ENCODE measurements around the gene ROBO4.

The ROBO4 gene

DNA sequence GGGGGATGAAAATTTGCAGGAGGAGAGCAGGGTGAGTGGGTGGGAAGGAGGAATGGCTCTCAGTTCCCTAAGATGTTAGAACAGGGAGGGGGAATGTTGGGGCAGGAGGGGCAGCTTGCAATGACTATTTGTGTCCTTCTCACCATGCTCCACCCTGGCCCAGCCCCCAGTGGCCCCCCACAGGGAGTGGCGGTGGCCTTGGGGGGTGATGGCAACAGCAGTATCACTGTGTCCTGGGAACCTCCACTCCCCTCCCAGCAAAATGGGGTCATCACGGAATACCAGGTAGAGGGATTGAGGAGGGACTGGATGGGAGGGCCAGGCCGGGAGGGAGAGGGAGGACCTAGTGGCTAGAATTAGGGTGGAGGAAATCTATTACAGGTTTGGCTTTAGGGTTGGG is 22.3 kb downstream of the ROBO4 start:
- Histone ChIP-seq H3K27me3 (peaks cover 13% of the 10 kb centered on the region), H3K36me3 (no peaks in the 10 kb centered on the region), H3K9me3 (no peaks in the 10 kb centered on the region), H3K4me1 (peaks cover 42% of the 10 kb centered on the region), H3K9ac (no peak overlapping the region), H4K20me1 (no peaks in the 10 kb centered on the region), H3K4me3 (0 out of 2 replicates have a peak overlapping the region, but pooled peaks have one; percentile 68), H3K4me2 (peak overlapping the region; percentile 88), H3K27ac (no peak overlapping the region)
- no peak for TF ChIP-seq Cebpa-rat (IDR thresholded peaks at IDR 0.05)

DNA sequence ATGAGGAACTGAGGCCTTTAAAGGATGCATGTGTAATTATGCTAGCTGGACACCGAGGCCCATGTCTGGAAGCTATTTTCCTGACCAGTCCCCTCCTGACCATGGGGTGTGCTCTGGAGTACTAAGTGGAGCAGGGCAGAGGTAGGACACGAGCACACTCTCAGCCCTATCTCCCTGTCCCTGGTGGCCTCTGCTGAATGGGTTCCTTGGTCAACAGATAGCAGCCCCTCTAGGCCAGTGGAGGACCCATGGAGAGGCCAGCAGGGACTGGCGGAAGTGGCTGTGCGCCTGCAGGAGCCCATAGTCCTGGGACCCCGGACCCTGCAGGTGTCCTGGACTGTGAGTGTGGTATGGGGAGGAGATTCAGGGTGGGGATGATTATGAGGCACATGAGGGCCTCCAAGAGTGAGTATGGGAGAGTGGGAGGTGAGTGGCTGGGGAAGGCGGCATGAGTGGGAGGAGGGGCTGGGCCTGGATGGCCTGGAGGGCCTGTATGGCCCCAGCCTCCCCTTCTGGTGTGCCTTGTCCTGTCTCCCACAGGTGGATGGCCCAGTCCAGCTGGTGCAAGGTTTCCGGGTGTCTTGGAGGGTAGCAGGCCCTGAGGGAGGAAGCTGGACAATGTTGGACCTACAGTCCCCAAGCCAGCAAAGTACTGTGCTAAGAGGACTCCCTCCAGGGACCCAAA is 23.0 kb downstream of the ROBO4 start:
- Histone ChIP-seq H4K20me1 (no peaks in the 10 kb centered on the region), H3K4me2 (no peak overlapping the region), H3K36me3 (no peaks in the 10 kb centered on the region), H3K4me1 (peaks cover 35% of the 10 kb centered on the region), H3K9me3 (no peaks in the 10 kb centered on the region), H3K27ac (no peak overlapping the region), H3K27me3 (peaks cover 20% of the 10 kb centered on the region), H3K9ac (no peak overlapping the region), H3K4me3 (no peak overlapping the region)
- TF ChIP-seq Cebpa-rat (IDR thresholded peaks at IDR 0.05), result no peak

DNA sequence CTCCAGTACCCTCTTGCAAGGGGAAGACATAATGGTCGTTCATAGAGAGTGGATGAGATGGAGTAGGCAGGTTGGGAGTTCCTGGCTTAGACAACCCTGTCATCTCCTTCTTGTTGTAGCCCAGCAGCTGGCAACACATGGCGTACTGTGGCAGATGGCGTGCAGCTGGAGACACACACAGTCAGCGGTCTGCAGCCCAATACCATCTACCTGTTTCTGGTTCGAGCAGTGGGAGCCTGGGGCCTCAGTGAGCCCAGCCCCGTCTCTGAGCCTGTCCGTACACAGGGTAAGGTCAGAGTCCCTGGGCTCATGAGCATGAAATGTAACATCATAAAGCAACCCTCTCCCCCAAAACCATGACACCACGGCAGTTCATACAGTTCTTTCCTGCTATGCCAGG is 23.7 kb downstream of the ROBO4 start:
- H3K9ac ChIP-seq, result no peak overlapping the region
- H3K4me2 ChIP-seq, result no peak overlapping the region
- TF ChIP-seq Cebpa-rat (IDR thresholded peaks at IDR 0.05), result no peak
- no peaks in the 10 kb centered on the region for H4K20me1 ChIP-seq
- peaks cover 28% of the 10 kb centered on the region for H3K4me1 ChIP-seq
- no peaks in the 10 kb centered on the region for H3K36me3 ChIP-seq
- no peak overlapping the region for H3K27ac ChIP-seq
- H3K9me3 ChIP-seq, result no peaks in the 10 kb centered on the region
- H3K4me3 ChIP-seq, result no peak overlapping the region
- H3K27me3 ChIP-seq, result peaks cover 27% of the 10 kb centered on the region

DNA sequence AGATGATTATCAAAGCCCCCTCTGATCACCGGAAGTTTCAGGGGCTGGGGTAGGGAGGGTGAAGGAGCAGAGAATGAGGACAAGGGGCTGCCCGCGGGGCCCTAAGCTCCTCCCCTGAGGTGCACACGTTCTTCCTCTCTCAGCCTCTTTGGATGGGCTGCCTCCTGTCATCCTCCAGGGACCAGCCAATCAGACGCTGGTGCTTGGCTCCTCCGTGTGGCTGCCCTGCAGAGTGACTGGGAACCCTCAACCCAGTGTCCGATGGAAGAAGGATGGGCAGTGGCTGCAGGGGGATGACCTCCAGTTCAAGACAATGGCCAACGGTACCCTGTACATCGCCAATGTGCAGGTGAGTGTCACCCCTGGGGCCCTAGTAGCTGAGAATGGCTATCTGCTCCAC is 24.9 kb downstream of the ROBO4 start:
- Histone ChIP-seq H3K4me1 (peaks cover 18% of the 10 kb centered on the region), H3K4me2 (peak overlapping the region; percentile 32; the same call in 1 of the 2 replicates), H3K27me3 (peaks cover 40% of the 10 kb centered on the region), H3K9ac (no peak overlapping the region), H3K9me3 (no peaks in the 10 kb centered on the region), H4K20me1 (no peaks in the 10 kb centered on the region), H3K27ac (no peak overlapping the region), H3K36me3 (no peaks in the 10 kb centered on the region), H3K4me3 (no peak overlapping the region)
- no peak for TF ChIP-seq Cebpa-rat (IDR thresholded peaks at IDR 0.05)

DNA sequence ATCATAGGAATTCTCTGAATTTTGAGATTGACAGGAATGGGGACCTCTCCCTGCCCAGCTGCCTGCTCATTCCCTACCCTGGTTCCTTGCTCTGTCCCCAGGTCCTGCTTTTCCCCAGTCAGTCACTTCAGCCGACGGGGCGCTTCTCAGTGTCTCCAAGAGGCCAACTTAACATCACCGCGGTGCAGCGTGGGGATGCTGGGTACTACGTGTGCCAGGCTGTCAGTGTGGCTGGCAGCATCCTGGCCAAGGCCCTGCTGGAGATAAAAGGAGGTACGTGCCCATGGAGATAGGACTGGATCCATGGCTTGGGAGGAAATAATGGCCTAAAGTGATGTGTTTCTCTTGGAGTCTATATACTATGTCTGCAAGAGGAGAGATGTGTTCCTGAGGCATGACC is 25.4 kb downstream of the ROBO4 start:
- H3K4me1 ChIP-seq, result peaks cover 14% of the 10 kb centered on the region
- no peaks in the 10 kb centered on the region for H3K36me3 ChIP-seq
- TF ChIP-seq Cebpa-rat (IDR thresholded peaks at IDR 0.05), result no peak
- no peak overlapping the region for H3K9ac ChIP-seq
- H4K20me1 ChIP-seq, result no peaks in the 10 kb centered on the region; the same call in 1 of the 2 replicates
- no peak overlapping the region for H3K4me2 ChIP-seq
- no peak overlapping the region for H3K4me3 ChIP-seq
- no peak overlapping the region for H3K27ac ChIP-seq
- H3K9me3 ChIP-seq, result no peaks in the 10 kb centered on the region
- H3K27me3 ChIP-seq, result peaks cover 44% of the 10 kb centered on the region

DNA sequence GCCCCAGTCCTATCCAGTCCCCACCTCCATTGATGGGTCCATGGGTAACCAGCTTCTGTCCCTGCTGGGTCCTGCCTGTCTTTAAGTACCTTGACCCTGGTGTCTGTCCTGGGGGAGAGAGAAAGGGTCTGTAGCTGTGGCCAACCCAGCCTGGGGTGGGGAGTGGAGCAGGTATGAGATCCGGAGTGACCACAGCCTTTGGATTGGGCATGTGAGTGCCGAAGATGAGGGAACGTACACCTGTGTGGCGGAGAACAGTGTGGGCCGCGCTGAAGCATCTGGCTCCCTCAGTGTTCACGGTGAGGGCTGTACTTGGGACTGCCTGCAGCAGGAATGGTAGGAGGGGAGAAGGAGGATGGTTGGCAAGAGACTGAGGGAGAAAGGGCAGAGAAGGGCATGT is 27.2 kb downstream of the ROBO4 start:
- Histone ChIP-seq H3K9ac (no peak overlapping the region), H3K4me3 (no peak overlapping the region), H3K4me1 (peaks cover 1% of the 10 kb centered on the region), H3K27ac (no peak overlapping the region), H3K4me2 (no peak overlapping the region), H3K27me3 (peaks cover 63% of the 10 kb centered on the region), H3K36me3 (no peaks in the 10 kb centered on the region), H3K9me3 (peaks cover 13% of the 10 kb centered on the region), H4K20me1 (peaks cover 18% of the 10 kb centered on the region; the same call in 1 of the 2 replicates)
- no peak for TF ChIP-seq Cebpa-rat (IDR thresholded peaks at IDR 0.05)

DNA sequence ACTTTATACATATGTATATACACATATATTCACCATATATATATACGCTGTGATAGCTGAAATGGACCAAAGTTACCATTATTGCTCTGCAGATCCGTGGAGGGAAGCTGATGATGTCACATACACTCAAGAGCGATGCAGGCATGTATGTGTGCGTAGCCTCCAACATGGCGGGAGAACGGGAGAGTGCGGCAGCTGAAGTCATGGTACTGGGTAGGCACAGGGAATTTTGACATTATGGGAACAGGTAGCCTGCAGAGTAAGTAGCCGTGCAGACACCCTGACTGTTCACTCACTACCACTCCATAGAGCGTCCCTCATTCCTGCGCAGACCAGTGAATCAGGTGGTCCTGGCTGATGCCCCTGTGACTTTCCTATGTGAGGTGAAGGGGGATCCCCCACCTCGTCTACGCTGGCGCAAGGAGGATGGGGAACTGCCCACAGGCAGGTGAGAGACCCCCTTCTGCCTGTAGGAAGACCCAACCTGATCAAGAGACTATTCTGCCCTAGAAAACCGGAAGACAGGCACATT is 27.7 kb downstream of the ROBO4 start:
- no peak overlapping the region for H3K27ac ChIP-seq
- peaks cover 23% of the 10 kb centered on the region; the same call in 1 of the 2 replicates for H4K20me1 ChIP-seq
- peaks cover 18% of the 10 kb centered on the region for H3K9me3 ChIP-seq
- no peak overlapping the region for H3K4me2 ChIP-seq
- TF ChIP-seq Cebpa-rat (IDR thresholded peaks at IDR 0.05), result no peak
- no peaks in the 10 kb centered on the region for H3K4me1 ChIP-seq
- no peaks in the 10 kb centered on the region for H3K36me3 ChIP-seq
- no peak overlapping the region for H3K9ac ChIP-seq
- H3K4me3 ChIP-seq, result no peak overlapping the region
- H3K27me3 ChIP-seq, result peaks cover 68% of the 10 kb centered on the region

DNA sequence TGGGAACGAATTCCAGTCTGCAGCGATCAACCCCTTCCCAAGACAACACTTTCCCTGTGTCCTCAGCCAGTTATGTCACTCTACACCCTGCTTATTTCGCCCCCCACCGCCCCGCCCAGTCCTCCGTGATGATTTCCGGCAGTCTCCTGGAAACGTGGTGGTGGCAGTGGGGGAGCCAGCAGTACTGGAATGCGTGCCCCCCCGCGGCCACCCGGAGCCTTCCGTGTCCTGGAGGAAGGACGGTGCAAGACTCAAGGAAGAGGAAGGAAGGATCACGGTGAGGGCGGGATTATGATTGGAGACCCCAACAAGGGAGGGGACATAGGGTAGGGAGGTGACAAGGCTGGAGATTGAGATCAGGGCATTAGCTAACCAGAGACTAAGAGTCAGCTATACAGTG is 28.3 kb downstream of the ROBO4 start:
- no peak overlapping the region for H3K9ac ChIP-seq
- no peak overlapping the region for H3K4me2 ChIP-seq
- no peak for TF ChIP-seq Cebpa-rat (IDR thresholded peaks at IDR 0.05)
- no peaks in the 10 kb centered on the region for H3K36me3 ChIP-seq
- no peaks in the 10 kb centered on the region for H3K4me1 ChIP-seq
- peaks cover 74% of the 10 kb centered on the region for H3K27me3 ChIP-seq
- H4K20me1 ChIP-seq, result peaks cover 29% of the 10 kb centered on the region; the same call in 1 of the 2 replicates
- H3K4me3 ChIP-seq, result no peak overlapping the region
- no peak overlapping the region for H3K27ac ChIP-seq
- H3K9me3 ChIP-seq, result peaks cover 21% of the 10 kb centered on the region

DNA sequence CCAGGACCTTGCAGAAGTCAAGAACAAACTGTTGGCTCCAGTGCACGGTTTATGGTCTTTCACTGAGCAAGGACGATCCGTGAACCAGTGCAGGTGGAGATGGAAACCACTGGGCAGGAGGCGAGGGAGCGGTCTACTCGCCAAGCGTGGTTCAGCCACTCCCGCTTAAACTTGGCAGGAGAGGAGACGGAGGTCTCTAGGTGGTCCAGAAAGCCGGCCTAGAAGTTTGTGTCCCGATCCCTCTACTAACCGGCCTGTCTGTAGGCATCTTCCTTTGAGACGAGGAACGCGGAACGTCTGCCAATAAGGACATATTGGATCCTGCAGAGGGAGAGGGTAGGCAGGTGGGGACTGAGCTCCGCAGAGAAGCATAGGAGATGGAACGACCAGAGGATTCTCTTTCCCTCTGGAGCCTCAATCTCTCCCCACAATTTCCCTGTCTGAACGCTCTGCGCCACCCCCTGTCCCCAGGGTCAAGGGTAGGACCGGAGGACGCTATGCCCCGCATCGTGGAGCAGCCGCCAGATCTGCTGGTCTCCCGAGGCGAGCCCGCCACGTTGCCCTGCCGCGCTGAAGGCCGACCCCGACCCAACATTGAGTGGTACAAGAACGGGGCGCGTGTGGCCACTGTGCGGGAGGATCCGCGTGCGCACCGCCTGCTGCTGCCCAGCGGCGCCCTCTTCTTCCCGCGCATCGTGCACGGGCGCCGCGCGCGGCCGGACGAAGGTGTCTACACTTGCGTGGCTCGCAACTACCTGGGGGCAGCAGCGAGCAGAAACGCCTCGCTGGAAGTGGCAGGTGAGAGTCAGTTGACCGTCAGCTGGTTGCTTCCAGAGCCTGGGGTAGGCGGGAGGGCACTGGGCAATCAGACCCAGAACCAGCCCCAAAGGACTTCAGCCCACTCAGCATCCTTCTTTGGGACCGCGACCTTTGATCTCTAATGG is 29.1 kb downstream of the ROBO4 start:
- Histone ChIP-seq H3K36me3 (no peaks in the 10 kb centered on the region), H4K20me1 (peaks cover 32% of the 10 kb centered on the region; the same call in 1 of the 2 replicates), H3K27ac (no peak overlapping the region), H3K9ac (no peak overlapping the region), H3K4me2 (no peak overlapping the region), H3K4me1 (no peaks in the 10 kb centered on the region), H3K27me3 (peaks cover 81% of the 10 kb centered on the region), H3K4me3 (no peak overlapping the region), H3K9me3 (peaks cover 21% of the 10 kb centered on the region)
- TF ChIP-seq Cebpa-rat (IDR thresholded peaks at IDR 0.05), result no peak

DNA sequence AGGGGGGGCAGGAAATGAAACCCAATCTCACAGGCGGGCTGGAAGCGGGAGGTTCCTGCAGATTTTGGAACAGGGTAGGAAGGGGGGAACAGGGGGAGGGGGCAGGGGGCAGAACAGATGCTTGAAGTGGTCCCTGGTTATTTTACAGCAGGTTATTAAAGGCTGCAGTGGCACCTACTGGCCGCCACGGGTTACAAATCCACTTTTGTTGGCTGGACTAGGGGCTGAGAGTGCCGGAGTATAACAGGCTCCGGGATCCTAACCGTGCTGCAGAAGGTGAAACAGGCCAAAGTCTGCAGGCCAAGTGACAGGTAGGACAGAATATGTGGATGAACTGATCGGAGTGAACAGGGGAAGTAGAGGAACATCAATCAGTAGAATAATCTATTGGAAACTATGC is 30.0 kb downstream of the ROBO4 start:
- no peaks in the 10 kb centered on the region for H3K4me1 ChIP-seq
- H3K9ac ChIP-seq, result no peak overlapping the region
- H3K4me2 ChIP-seq, result no peak overlapping the region
- H3K27ac ChIP-seq, result no peak overlapping the region
- no peak for TF ChIP-seq Cebpa-rat (IDR thresholded peaks at IDR 0.05)
- H3K27me3 ChIP-seq, result peaks cover 86% of the 10 kb centered on the region
- no peaks in the 10 kb centered on the region for H3K36me3 ChIP-seq
- H4K20me1 ChIP-seq, result peaks cover 32% of the 10 kb centered on the region; the same call in 1 of the 2 replicates
- H3K4me3 ChIP-seq, result no peak overlapping the region
- peaks cover 21% of the 10 kb centered on the region for H3K9me3 ChIP-seq

Measured in BLaER1 (cell line).